ENCODE data around the gene CDC42BPG.

Gene CDC42BPG

DNA sequence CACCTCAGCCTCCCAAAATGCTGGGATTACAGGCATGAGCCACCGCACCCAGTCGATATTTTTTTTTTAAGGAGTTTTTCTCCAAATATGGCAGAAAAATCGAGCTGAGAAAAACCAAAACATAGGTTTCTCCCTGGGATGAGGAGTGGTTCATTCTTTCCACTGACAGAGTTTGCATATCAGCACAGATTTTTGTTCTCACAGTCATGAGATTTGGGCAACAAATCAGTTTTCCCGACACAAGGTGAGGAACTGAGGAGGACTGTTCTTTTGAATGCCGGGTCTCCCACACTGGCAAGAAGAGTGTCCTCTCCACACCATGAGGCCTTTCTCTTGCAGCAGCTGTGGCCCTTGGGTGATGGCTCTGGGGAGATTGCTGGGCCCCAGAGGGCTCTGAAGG is 37.8 kb upstream of the CDC42BPG start:
- TF ChIP-seq, protein P1, sequence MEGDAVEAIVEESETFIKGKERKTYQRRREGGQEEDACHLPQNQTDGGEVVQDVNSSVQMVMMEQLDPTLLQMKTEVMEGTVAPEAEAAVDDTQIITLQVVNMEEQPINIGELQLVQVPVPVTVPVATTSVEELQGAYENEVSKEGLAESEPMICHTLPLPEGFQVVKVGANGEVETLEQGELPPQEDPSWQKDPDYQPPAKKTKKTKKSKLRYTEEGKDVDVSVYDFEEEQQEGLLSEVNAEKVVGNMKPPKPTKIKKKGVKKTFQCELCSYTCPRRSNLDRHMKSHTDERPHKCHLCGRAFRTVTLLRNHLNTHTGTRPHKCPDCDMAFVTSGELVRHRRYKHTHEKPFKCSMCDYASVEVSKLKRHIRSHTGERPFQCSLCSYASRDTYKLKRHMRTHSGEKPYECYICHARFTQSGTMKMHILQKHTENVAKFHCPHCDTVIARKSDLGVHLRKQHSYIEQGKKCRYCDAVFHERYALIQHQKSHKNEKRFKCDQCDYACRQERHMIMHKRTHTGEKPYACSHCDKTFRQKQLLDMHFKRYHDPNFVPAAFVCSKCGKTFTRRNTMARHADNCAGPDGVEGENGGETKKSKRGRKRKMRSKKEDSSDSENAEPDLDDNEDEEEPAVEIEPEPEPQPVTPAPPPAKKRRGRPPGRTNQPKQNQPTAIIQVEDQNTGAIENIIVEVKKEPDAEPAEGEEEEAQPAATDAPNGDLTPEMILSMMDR (IDR thresholded peaks at IDR 0.05), result no peak

DNA sequence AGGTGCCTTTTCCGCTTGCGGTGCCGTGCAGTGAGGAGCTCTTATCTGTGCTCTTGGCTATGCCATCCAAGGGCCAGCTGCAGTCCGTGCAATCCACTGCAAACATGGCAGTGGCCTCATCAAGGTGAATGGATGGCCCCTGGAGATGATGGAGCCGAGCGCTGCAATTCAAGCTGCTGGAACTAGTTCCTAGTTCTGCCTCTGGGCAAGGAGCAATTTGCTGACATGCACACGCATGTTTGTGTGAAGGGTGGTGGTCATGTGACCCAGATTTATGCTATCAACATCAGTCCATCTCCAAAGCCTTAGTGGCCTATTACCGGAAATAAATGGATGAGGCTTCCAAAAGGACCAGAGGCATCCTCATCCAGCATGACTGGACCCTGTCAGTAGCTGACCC is 37.0 kb upstream of the CDC42BPG start:
- TF ChIP-seq, protein P1 (IDR thresholded peaks at IDR 0.05), result no peak

DNA sequence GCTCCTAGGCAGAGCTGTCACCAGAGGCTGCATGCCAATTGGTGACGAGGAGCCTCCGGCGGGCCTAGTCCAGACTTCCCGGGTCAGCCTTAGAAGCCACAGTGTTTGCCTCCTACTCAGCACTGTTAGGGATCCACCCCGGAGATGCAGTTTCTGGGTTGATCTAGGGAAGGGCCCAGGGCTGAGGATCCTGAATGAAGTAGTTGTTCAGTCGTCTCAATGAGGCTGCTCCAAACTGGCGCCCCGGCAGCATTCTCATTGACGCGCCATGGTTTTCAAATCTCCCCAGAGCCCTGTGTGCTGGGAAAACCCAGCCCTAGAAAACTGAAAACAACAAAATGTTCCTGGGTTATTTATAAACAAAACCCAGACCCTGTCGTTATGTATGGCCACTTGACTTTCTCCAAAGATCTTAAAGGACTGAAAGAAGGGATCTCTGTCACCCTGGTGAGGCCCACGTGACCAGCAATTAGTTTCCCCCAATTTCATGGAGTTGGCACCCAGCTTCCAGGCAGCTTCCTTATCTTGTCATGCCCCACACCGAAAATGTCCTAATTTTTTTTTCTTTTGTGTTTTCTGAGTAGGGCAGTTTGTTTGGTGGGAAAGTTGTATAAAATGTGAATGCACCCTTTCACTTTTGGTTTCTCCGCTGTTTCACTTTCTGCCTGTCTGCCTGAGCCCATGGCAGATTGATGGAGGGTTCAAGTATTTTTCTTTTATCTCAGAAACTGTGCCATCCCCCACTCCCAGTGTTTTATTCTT is 36.0 kb upstream of the CDC42BPG start:
- TF ChIP-seq, protein P1 (IDR thresholded peaks at IDR 0.05), result no peak

DNA sequence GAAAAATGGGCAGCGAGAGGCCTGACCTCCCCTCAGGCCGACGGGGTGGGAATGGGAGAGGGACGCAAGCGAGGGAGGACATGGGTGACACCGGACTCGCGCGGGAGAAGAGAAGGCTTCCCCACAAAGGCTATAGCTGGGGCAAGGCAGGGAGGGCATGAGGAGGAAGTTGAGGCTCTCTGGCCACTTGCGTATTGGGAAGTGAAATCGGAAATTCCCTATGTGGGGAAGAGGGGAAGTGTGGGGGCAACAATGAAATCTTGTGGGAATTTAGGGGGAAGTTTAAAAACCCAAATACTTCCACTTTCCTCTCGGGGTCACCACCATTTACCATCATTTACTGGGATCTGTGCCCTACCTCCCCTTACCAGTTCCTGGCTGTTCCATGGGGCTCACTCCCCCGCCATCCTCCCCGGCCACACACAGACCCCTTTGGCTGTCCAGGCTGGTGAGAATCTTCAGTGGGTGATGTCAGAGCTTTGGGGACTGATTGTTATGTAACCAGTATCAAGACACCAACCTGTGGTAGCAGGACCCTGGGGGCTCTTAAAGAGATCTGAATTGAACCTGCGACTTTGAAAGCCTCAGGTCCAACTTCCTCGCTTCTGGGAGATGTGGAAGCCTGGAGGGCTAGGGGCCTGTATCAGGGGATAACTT is 34.9 kb upstream of the CDC42BPG start:
- TF ChIP-seq, protein P1 (IDR thresholded peaks at IDR 0.05), result no peak

DNA sequence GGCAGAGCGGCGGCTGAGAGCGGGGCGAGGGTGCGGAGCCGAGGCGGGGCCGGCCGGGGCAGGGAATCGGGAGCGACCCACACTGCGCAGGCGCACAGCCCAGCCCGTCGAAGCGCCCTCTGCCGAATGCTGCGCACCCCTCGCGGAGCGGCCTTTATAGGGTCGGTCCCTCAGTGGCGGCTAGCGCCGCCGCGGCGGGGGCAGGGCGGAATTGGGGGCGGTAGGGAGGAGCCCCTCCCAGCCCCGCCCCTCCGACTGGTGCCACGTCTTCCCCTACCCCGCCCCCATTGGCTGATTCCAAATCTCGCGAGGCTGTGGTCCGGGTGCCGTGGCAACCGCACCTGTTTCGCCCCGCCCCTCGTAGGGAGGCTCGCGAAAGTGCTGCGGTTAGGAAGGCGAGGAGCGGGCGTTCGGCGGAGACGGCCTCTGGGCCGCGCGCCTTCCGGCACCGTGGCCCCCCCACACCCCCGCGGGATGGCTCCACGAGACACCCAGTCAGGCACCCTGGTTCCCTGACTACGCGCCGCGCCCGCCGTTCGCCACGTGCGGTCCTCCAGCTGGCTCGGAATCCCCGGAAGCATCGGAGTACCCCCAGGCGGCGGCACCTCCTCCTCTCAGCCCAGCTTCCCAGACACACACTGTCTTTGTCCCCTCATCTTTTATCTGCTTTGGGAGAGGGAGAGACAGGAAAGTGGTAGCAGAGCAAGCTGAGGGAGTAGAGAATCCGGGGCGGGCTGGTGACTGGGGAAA is 34.2 kb upstream of the CDC42BPG start, which contains the start of gene EHD1:
EHD1 (minus strand) TSS at position 128 of the 750 bp plus-strand sequence. CDS start 157 bp downstream, outside the sequence.
- TF ChIP-seq, protein P1 (IDR thresholded peaks at IDR 0.05), result peak; percentile 71

DNA sequence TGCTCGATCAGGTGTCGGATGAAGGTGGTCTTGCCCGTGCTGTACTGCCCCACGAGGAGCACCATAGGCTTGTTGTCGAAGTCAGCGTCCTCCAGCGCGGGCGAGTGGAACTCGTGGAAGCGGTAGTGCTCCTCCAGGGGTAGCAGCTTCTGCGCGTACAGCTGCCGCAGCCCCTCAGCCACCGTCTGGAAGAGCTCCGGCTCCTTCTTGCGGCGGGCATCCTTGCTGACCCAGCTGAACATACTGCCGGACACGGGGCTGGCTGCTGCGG is 33.7 kb upstream of the CDC42BPG start:
- TF ChIP-seq, protein P1 (IDR thresholded peaks at IDR 0.05), result no peak

DNA sequence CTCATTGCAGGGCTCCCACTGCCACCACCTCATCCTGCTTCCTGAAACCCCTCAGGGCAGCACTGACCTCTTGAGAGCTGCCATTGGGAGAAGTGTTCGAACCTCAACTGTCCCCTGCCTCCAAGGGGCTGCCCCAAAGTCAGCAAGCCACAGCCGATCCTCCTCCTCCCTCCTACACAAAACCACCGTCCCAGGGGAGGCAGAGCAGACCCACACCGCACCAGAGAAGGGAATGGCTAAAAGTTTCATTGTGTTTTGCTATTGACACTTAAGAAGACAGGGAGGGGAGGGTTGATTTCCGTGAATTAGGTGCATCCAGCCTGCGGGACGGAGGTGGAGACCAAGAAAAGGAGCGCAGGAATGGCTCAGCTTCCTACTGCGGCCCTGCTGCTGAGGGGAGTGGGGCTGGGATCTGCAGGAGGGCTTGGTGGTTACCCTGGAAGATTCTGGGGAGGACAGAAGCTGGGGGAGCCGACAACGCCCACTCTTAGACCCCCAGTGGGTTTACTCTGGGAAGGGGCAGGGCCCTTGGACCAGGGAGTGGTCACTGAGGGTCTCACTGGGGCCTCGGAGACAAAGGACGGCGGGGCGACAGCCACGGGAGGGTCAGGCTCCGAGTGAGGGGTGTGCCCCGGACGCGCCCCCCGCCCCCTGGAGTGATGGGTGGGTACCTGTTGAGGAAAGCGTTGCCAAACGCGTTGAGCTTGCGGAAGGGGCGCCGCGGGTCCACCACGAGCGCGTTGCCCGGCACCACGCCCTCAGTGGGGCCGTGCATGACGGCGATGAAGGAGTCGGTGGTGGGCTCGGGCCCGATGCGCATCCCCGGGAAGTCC is 33.2 kb upstream of the CDC42BPG start:
- TF ChIP-seq, protein P1 (IDR thresholded peaks at IDR 0.05), result no peak
